PFSK-1 (cell line): Measurements from ENCODE around the gene NHERF2.

Experiments used
- FOXP2 ChIP-seq: optimal IDR thresholded peaks from 2 replicates; pipeline ENCODE3; 2011; ENCODE audit warnings: borderline replicate concordance, control low read depth, inconsistent platforms; ENCODE audit not compliant: insufficient read depth; ENCODE audit errors: extremely low read length, extremely low read depth
- POLR2AphosphoS5 ChIP-seq: IDR thresholded peaks from 2 replicates; pipeline ENCODE4 v1.6.1; 2012; ENCODE audit warnings: low read depth, mild to moderate bottlenecking, control low read depth, low read length, moderate library complexity
- REST ChIP-seq, 2 experiments: IDR thresholded peaks; 2 replicates each; pipeline versions ENCODE4 v1.6.1 to v1.8.0; 2011 to 2012; ENCODE audit warnings: low read depth in 2 of 2, low read length in 2 of 2, control low read depth in 1 of 2, inconsistent platforms in 1 of 2, mild to moderate bottlenecking in 1 of 2, moderate library complexity in 1 of 2; ENCODE audit not compliant: insufficient read depth in 1 of 2
- SIN3A ChIP-seq: IDR thresholded peaks from 2 replicates; pipeline ENCODE4 v1.6.1; 2012; ENCODE audit warnings: mild to moderate bottlenecking, low read length, moderate library complexity, borderline replicate concordance; ENCODE audit not compliant: insufficient read depth
- TAF1 ChIP-seq: IDR thresholded peaks from 2 replicates; pipeline ENCODE4 v1.6.1; 2012; ENCODE audit warnings: low read length, control low read depth, borderline replicate concordance; ENCODE audit not compliant: insufficient read depth

- TF ChIP-seq TAF1 (no peak), POLR2AphosphoS5 (no peak), SIN3A (no peak), REST (IDR thresholded peaks at IDR 0.05; ENCODE audit: insufficient read depth in 1 of 2, low read depth in 2 of 2, low read length in 2 of 2) (no peak), FOXP2 (no peak)
These were observed 17.5 kb upstream of the NHERF2 start for GRCh38 chr16:2009164-2009711.
